Heart left ventricle (tissue), 16 donors: ENCODE measurements around the gene NACAD. TPM values are rescaled to one million over a fixed set of nuclear protein-coding genes. Genes with fewer than 3 reads are reported as not detected.

Experiments
- ATAC-seq, 4 donors: fragments of 200-7000 bp; cut with Tn5 transposase; one replicate each; pipeline ENCODE4 v1.9.1; 2020 to 2022; ENCODE audit warnings: moderate library complexity in 4 of 4, mild to moderate bottlenecking in 3 of 4, moderate number of reproducible peaks in 1 of 4
- DNase-seq, 5 donors: peaks; one replicate each; pipeline ENCODE4 v3.0.0-alpha.2; 2020
- H3K27ac ChIP-seq, 12 donors: fragments of 200-600 bp; sonication (generic) in 4 of 12; one replicate each; pipeline versions ENCODE4 v1.5.0 to v1.8.0; 2016 to 2022; ENCODE audit warnings: mild to moderate bottlenecking in 2 of 12
- H3K27me3 ChIP-seq, 9 donors: fragments of 200-600 bp; sonication (generic) in 2 of 9; one replicate each; pipeline versions ENCODE4 v1.5.1 to v1.8.0; 2016 to 2022; ENCODE audit warnings: mild to moderate bottlenecking in 3 of 9
- H3K36me3 ChIP-seq, 9 donors: fragments of 200-600 bp; sonication (generic) in 2 of 9; one replicate each; pipeline versions ENCODE4 v1.5.0 to v1.8.0; 2018 to 2022; ENCODE audit warnings: mild to moderate bottlenecking in 2 of 9
- H3K4me1 ChIP-seq, 12 donors: fragments of 200-600 bp; sonication (generic) in 4 of 12; one replicate each; pipeline versions ENCODE4 v1.5.0 to v1.8.0; 2016 to 2022; ENCODE audit warnings: mild to moderate bottlenecking in 3 of 12
- H3K4me3 ChIP-seq, 12 donors: fragments of 200-600 bp; sonication (generic) in 4 of 12; one replicate each; pipeline versions ENCODE4 v1.5.0 to v1.8.0; 2017 to 2022; ENCODE audit warnings: mild to moderate bottlenecking in 9 of 12, moderate library complexity in 4 of 12
- H3K9me3 ChIP-seq, 12 donors: fragments of 200-600 bp; sonication (generic) in 4 of 12; one replicate each; pipeline versions ENCODE4 v1.5.0 to v1.8.0; 2016 to 2022; ENCODE audit warnings: mild to moderate bottlenecking in 1 of 12
- CTCF ChIP-seq, 12 donors: fragments of 200-600 bp; sonication (generic) in 4 of 12; IDR thresholded peaks; one replicate each; pipeline versions ENCODE4 v1.5.0 to v1.8.0; 2018 to 2022; ENCODE audit warnings: antibody characterized with exemption in 12 of 12, mild to moderate bottlenecking in 5 of 12
- POLR2A ChIP-seq, 2 donors: fragments of 450-650 bp; IDR thresholded peaks; one replicate each; pipeline ENCODE4 v1.6.1; 2017; ENCODE audit warnings: antibody characterized with exemption in 2 of 2, mild to moderate bottlenecking in 2 of 2, moderate library complexity in 2 of 2
- WGBS, 4 donors: extraction: QIAGEN DNeasy Blood & Tissue Kit in 2 of 4; methylation state at CpG; one replicate each; pipeline versions ENCODE4 v1.1.5 to v1.1.7; 2013 to 2018; 5-methylcytosine and 5-hydroxymethylcytosine counted together
- intact Hi-C, 10 donors: fragments of 100-400 bp; cut with DNase I; formaldehyde crosslinking; loops; one replicate each; pipeline versions ENCODE4 v1.11.1 to v1.14.2; 2022
- polyA plus RNA-seq, 2 donors: library from polyadenylated mRNA; stranded (reverse); fragments of 200-250 nt; gene quantifications; one replicate each; pipeline ENCODE4 v1.2.3, GENCODE V29; 2013
- total RNA-seq, 9 donors: library from RNA; depleted of rRNA in 2 of 9; stranded (reverse); fragments of >200 nt in 2 of 9; fragmentation: NEBNext Ultra II Directional in 3 of 9; extraction: Animal tissue kit (Norgen Biotek cat#: 25700) in 3 of 9; gene quantifications; one replicate each; pipeline versions ENCODE4 v1.1.0 to v1.2.4, GENCODE V29; 2016 to 2023
- donor health status: ischemic (EF 13 %, LVEDD 7.1; RV severe dilation, severe dysfunction).
- donor health status: healthy with polysubstance abuse.
- donor health status: DM: no; HTN: yes; CAD: no.
- donor health status: DM: no; HTN: no; CAD: no.
- donor health status: ischemic (EF 25% LVEDD 6.9; RV normal size, moderate dysfunction).
- donor health status: ischemic (EF 25% LVEDD 5.7; RV mildly dilated, moderate dysfunction).
- donor health status: healthy.
- donor health status: DM: yes; HTN: yes; CAD: no.
- donor health status: ischemic (EF 35%, LVEDD 5.7; RV mildly dilated, moderate dysfunction).
- donor health status: nonischemic (EF 11% LVEDD 7.7; RV severe dilation, severe dysfunction).
- donor health status: DM: yes; HTN: yes; CAD: no.
- donor health status: PGD.
- donor health status: ischemic (EF 29% LVEDD 5.4; RV normal size, mild dysfunction).
- donor health status: nonischemic (EF 23%, LVEDD 6.1; RV moderate dilation, normal function).

The NACAD gene
- total and polyA plus RNA-seq, 11 donors = 1.9 to 16.3 (median 5.3) TPM

- H3K4me3 ChIP-seq = no peak overlapping the region
- peaks cover 0 to 9% (median 0%) of the 10 kb centered on the region in 12 donors for H3K4me1 ChIP-seq
- H3K27me3 ChIP-seq = no peaks in the 10 kb centered on the region
- DNase-seq (no peak), ATAC-seq (no peak)
- 93 to 97% (median 96%) methylated on average over 3 of the region's 3 CpGs for WGBS, 4 donors
- no peaks in the 10 kb centered on the region for H3K9me3 ChIP-seq
- H3K36me3 ChIP-seq = peaks cover 0 to 35% (median 13%) of the 10 kb centered on the region in 9 donors
- no peak overlapping the region for H3K27ac ChIP-seq
- intact Hi-C loops = no loop called here
- TF ChIP-seq CTCF (IDR thresholded peaks at IDR 0.05) = no peak
These were observed 34.3 kb downstream of the NACAD start for GRCh38 chr7:45054442-45054841.

GRCh38 chr7:45053941-45054340 lies 34.8 kb downstream of the NACAD start:
- H3K27me3 ChIP-seq = no peaks in the 10 kb centered on the region
- H3K36me3 ChIP-seq = peaks cover 0 to 37% (median 15%) of the 10 kb centered on the region in 9 donors
- ATAC-seq = no peak
- H3K9me3 ChIP-seq = no peaks in the 10 kb centered on the region
- H3K4me1 ChIP-seq = peaks cover 0 to 5% (median 0%) of the 10 kb centered on the region in 12 donors
- H3K4me3 ChIP-seq = no peak overlapping the region
- no peak overlapping the region for H3K27ac ChIP-seq
- TF ChIP-seq POLR2A (IDR thresholded peaks at IDR 0.05) (no peak), CTCF (IDR thresholded peaks at IDR 0.05) (no peak)
- 97 to 99% (median 99%) methylated on average over 5 of the region's 5 CpGs for WGBS, 4 donors
- no peak for DNase-seq
- intact Hi-C loops = no loop called here

GRCh38 chr7:45053401-45053800 lies 35.4 kb downstream of the NACAD start:
- H3K9me3 ChIP-seq = no peaks in the 10 kb centered on the region
- no peak for TF ChIP-seq CTCF (IDR thresholded peaks at IDR 0.05)
- no peak for TF ChIP-seq POLR2A (IDR thresholded peaks at IDR 0.05)
- no peak for ATAC-seq
- 63 to 95% (median 78%) methylated on average over 6 of the region's 6 CpGs for WGBS, 4 donors
- peaks cover 0 to 42% (median 20%) of the 10 kb centered on the region in 9 donors for H3K36me3 ChIP-seq
- intact Hi-C loops = no loop called here
- no peak for DNase-seq
- H3K4me1 ChIP-seq = peaks cover 0 to 5% (median 0%) of the 10 kb centered on the region in 12 donors
- no peaks in the 10 kb centered on the region for H3K27me3 ChIP-seq
- no peak overlapping the region for H3K27ac ChIP-seq
- no peak overlapping the region for H3K4me3 ChIP-seq

GRCh38 chr7:45052011-45052410 lies 36.8 kb downstream of the NACAD start:
- 60 to 78% (median 68%) methylated on average over 3 of the region's 3 CpGs for WGBS, 4 donors
- Histone ChIP-seq H3K27ac (no peak overlapping the region), H3K9me3 (no peaks in the 10 kb centered on the region), H3K36me3 (peaks cover 0 to 56% (median 24%) of the 10 kb centered on the region in 9 donors), H3K27me3 (no peaks in the 10 kb centered on the region), H3K4me3 (no peak overlapping the region), H3K4me1 (no peaks in the 10 kb centered on the region)
- no peak for DNase-seq
- intact Hi-C loops = no loop called here
- ATAC-seq = no peak
- TF ChIP-seq POLR2A (IDR thresholded peaks at IDR 0.05) (no peak), CTCF (IDR thresholded peaks at IDR 0.05) (no peak)
